Fibroblast of villous mesenchyme (primary cell): Measurements from ENCODE around the gene DMXL1. TPM values are rescaled to one million over a fixed set of nuclear protein-coding genes. Genes with fewer than 3 reads are reported as not detected.

Experiments used
- DNase-seq: peaks from one replicate; pipeline ENCODE4 v3.0.0-alpha.2; 2010; ENCODE audit warnings: low read depth
- H3K4me3 ChIP-seq: 2 replicates; pipeline ENCODE4 v1.5.1; 2011; ENCODE audit warnings: low read depth, mild to moderate bottlenecking, low read length
- CTCF ChIP-seq: IDR thresholded peaks from 2 replicates; pipeline ENCODE4 v1.5.1; 2012; ENCODE audit warnings: low read depth, mild to moderate bottlenecking, low read length; ENCODE audit not compliant: insufficient read depth
- total RNA-seq: library from RNA; depleted of rRNA; stranded (reverse); fragments of >200 nt; gene quantifications from 2 replicates; pipeline ENCODE4 v1.2.3, GENCODE V29; 2012

DMXL1 gene
- total RNA-seq, 1 donor: 54.8 TPM

GRCh38 chr5:119271758-119272730, 201.2 kb downstream of the DMXL1 start:
- H3K4me3 ChIP-seq: no peak overlapping the region
- DNase-seq: peak; percentile 19
- TF ChIP-seq CTCF: no peak

GRCh38 chr5:119273391-119273839, 202.5 kb downstream of the DMXL1 start:
- no peak overlapping the region for H3K4me3 ChIP-seq
- no peak for TF ChIP-seq CTCF
- DNase-seq: peak; percentile 17

GRCh38 chr5:119274030-119274766, 203.3 kb downstream of the DMXL1 start:
- DNase-seq: peak; percentile 13
- no peak for TF ChIP-seq CTCF
- no peak overlapping the region for H3K4me3 ChIP-seq

GRCh38 chr5:119274767-119275130, 203.9 kb downstream of the DMXL1 start:
- TF ChIP-seq CTCF: no peak
- H3K4me3 ChIP-seq: no peak overlapping the region
- DNase-seq: peak; percentile 17

- TF ChIP-seq CTCF: no peak
- H3K4me3 ChIP-seq: no peak overlapping the region
- no peak for DNase-seq
Observed at GRCh38 chr5:119275146-119275545, 204.3 kb downstream of the DMXL1 start.

- TF ChIP-seq CTCF: no peak
- H3K4me3 ChIP-seq: no peak overlapping the region
- no peak for DNase-seq
Observed at GRCh38 chr5:119275601-119276173, 204.8 kb downstream of the DMXL1 start.
